AG10803 (cell line): Measurements from ENCODE around the gene FANK1.

Experiments
- DNase-seq: peaks from one replicate; pipeline ENCODE4 v3.0.0; 2010; ENCODE audit warnings: low read depth
- H3K4me3 ChIP-seq: 2 replicates; pipeline ENCODE4 v1.5.1; 2011; ENCODE audit warnings: mild to moderate bottlenecking, low read length, control low read depth
- TF ChIP-seq, protein P1 (sequence below): conservative IDR thresholded peaks from 2 replicates; pipeline ENCODE4 v1.5.1; 2011; ENCODE audit warnings: mild to moderate bottlenecking, low read length, control low read depth, inconsistent platforms

The FANK1 gene

DNA sequence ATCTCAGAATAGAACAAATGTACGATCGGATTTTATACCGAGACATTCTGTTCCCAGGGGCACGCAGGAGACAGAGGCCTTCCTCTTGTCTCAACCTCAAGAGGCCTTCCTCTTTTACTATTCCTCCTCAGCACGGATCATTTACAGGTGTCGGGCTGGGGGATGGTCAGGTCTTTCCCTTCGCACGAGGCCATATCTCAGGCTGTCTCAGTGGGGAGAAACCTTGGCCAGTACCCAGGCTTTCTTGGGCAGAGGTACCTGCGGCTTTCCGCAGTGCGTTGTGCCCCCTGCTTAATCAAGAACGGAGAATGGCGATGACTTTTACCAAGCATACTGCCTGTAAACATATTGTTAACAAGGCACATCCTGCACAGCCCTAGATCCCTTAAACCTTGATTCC, 44.2 kb downstream of the FANK1 start:
- DNase-seq = no peak
- TF ChIP-seq, protein P1, sequence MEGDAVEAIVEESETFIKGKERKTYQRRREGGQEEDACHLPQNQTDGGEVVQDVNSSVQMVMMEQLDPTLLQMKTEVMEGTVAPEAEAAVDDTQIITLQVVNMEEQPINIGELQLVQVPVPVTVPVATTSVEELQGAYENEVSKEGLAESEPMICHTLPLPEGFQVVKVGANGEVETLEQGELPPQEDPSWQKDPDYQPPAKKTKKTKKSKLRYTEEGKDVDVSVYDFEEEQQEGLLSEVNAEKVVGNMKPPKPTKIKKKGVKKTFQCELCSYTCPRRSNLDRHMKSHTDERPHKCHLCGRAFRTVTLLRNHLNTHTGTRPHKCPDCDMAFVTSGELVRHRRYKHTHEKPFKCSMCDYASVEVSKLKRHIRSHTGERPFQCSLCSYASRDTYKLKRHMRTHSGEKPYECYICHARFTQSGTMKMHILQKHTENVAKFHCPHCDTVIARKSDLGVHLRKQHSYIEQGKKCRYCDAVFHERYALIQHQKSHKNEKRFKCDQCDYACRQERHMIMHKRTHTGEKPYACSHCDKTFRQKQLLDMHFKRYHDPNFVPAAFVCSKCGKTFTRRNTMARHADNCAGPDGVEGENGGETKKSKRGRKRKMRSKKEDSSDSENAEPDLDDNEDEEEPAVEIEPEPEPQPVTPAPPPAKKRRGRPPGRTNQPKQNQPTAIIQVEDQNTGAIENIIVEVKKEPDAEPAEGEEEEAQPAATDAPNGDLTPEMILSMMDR = no peak

DNA sequence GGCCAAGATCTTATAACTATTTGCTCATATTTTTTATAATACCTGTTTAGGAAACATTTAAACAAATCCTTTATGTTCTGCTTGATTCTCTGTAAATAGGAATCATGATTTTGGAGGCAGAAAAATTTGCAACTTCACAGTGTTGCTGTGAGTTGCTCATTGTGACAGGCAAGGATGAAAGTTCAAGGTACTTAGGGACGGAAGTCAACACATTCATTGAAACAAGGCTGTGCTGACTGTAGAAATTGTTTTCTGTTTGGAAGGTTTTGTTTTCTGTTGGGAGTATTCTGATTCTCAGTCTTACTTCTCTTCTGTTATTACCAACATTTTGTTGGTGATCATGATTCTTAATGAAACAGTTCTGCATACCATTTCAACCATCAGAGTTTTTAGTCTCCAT, 54.9 kb downstream of the FANK1 start:
- no peak for DNase-seq
- no peak overlapping the region for H3K4me3 ChIP-seq
- TF ChIP-seq, protein P1 = no peak

More for the DNA sequence above, 44.2 kb downstream of the FANK1 start:
- no peak overlapping the region for H3K4me3 ChIP-seq

DNA sequence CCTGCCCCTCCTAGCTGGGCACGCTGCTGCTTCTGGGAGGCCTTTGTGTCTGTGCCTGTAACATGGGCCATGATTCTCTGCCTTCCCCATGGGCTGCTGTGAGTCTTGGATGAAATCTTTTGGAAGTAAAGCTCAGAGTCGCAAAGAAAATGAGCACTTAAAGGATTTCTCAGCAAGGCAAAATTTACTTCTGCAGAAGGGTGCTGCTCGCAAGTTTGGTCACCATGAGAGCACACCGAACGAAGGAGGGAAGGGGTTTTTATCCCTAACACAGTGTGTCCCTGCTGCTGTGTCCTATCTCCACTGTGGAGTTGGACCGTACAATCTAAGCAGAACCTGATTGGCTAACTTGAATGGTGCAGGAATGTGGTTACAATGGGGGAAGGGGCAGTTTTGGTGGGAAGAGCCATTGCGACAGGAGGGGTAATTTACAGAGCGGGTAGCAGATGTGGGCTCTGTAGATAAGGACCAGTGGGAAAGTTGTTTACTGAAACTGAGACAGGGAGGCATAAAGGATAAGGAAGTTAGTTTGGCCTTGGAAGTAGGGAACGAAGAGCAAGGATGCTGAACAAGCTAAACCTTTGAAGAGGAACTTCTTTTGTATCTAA, 57.5 kb downstream of the FANK1 start:
- no peak overlapping the region for H3K4me3 ChIP-seq
- DNase-seq = no peak
- TF ChIP-seq, protein P1 = no peak

DNA sequence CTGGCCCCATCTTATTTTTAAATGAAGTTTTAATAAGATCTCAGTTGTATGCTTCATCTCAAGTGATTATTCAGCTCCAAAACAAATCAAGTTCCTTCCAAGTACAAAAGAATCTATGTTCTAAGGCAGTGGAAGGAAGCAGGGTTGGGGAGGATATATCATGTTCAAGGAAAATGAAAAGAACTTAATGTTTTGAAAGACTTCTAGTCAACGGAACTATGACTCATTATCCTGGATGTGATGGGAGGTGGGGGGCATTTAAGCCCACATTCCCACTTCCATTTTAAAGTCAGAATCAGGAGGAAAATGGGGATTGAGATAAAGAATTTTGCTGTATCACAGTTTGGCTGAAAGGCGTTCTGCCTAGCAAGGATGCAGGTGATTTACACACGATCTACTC, 59.4 kb downstream of the FANK1 start:
- TF ChIP-seq, protein P1 = no peak
- no peak for DNase-seq
- H3K4me3 ChIP-seq = no peak overlapping the region

DNA sequence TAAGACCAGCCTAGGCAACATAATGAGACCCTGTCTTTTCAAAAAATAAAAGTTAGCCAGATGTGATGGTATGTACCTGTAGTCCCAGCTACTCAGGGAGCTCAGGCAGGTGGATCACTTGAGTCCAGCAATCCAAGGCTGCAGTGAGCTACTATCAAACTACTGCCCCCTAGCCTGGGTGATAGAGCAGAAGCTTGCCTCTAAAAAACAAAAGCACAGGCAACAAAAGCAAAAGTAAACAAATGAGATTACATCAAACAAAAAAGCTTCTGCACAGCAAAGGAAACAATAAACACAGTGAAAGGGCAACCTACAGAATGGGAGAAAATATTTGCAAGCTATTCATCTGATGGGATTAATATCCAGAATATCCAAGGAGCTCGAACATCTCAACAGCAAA, 65.4 kb downstream of the FANK1 start:
- TF ChIP-seq, protein P1 = no peak
- DNase-seq = no peak
- H3K4me3 ChIP-seq = no peak overlapping the region

DNA sequence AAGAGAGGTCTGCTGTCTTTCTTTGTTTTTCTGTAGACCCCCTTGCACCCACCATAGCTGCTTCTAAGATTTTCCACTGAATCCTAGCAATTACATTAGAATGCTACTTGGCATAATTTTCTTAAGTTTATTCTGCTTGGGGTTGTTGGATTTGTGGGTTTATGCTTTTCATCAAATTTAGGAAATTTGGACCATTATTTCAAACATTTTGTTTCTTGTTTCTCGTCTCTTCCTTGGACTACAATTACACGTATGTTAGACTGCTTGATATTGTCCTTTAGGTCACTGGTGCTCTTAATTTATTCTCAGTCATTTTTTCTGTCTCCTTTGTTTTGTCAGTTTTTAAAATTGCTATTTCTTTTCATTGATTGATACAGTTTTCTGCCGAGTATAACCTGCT, 65.8 kb downstream of the FANK1 start:
- TF ChIP-seq, protein P1 = no peak
- no peak overlapping the region for H3K4me3 ChIP-seq
- DNase-seq = no peak

DNA sequence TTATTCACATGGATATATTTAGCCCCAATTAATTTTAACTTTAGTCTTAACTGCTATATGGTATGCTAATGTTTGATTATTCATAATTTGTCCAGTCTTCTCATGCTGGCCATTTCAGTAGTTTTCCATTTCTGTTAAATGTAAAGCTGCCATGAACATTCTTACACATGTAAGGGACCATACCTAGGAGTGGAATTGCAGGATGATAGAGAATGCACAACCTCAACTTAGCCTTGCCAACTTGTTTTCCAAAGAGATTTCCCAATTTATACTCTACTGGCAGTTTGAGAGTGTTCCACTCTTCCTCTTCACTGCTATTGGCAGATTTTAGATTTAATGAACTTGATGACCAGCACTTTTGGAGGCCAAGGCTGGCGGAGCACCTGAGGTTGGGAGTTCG, 68.2 kb downstream of the FANK1 start:
- TF ChIP-seq, protein P1 = no peak
- DNase-seq = no peak

More for the DNA sequence above, 68.2 kb downstream of the FANK1 start:
- H3K4me3 ChIP-seq = no peak overlapping the region
